B cell (primary cell): ENCODE results near the gene ADORA2A.

ENCODE experiments used
- CTCF ChIP-seq: fragments of 200-600 bp; IDR thresholded peaks from one replicate; pipeline ENCODE4 v1.8.0; 2022; ENCODE audit warnings: antibody characterized with exemption, mild to moderate bottlenecking
- EZH2 ChIP-seq: IDR thresholded peaks from 2 replicates; pipeline ENCODE4 v1.6.1; 2012; ENCODE audit warnings: borderline replicate concordance, low read depth, mild to moderate bottlenecking, moderate library complexity, low read length; ENCODE audit not compliant: insufficient read depth, poor library complexity, severe bottlenecking

GRCh38 chr22:24434471-24435322 is 7.3 kb downstream of the ADORA2A start:
- TF ChIP-seq CTCF = no peak
- TF ChIP-seq EZH2 = no peak
